Erythroblast (primary cell): Measurements from ENCODE around the gene BABAM2.

ENCODE experiments used
- DNase-seq, 2 experiments: peaks; one replicate each; lab custom pipeline; 2025; lab: John Stamatoyannopoulos, UW
- GATA1 ChIP-seq: IDR thresholded peaks from 2 replicates; pipeline ENCODE4 v1.6.1; 2011; ENCODE audit warnings: low read depth, mild to moderate bottlenecking, control low read depth, low read length, moderate library complexity
- POLR2A ChIP-seq: IDR thresholded peaks from 2 replicates; pipeline ENCODE4 v1.6.1; 2011; ENCODE audit warnings: mild to moderate bottlenecking, low read length

Gene BABAM2

GRCh38 chr2:28153851-28154250 lies 263.3 kb downstream of the BABAM2 start:
- TF ChIP-seq GATA1: no peak
- TF ChIP-seq POLR2A: no peak

GRCh38 chr2:28155086-28155485 lies 264.6 kb downstream of the BABAM2 start:
- no peak for TF ChIP-seq POLR2A
- no peak for DNase-seq

More at GRCh38 chr2:28153851-28154250, 263.3 kb downstream of the BABAM2 start:
- no peak for DNase-seq

- DNase-seq: peak; percentile 34 to 49
These were observed 265.1 kb downstream of the BABAM2 start for GRCh38 chr2:28155627-28156026.

GRCh38 chr2:28158791-28159190 lies 268.3 kb downstream of the BABAM2 start:
- TF ChIP-seq GATA1 (no peak), POLR2A (no peak)
- DNase-seq: no peak

More at GRCh38 chr2:28155627-28156026, 265.1 kb downstream of the BABAM2 start:
- TF ChIP-seq GATA1: no peak
- TF ChIP-seq POLR2A: no peak

- no peak for DNase-seq
- no peak for TF ChIP-seq GATA1
- no peak for TF ChIP-seq POLR2A
These were observed 270.5 kb downstream of the BABAM2 start for GRCh38 chr2:28160986-28161425.

- no peak for DNase-seq
- TF ChIP-seq GATA1: no peak
- no peak for TF ChIP-seq POLR2A
These were observed 270.9 kb downstream of the BABAM2 start for GRCh38 chr2:28161466-28161865.

GRCh38 chr2:28162564-28162963 lies 272.0 kb downstream of the BABAM2 start:
- DNase-seq: no peak
- TF ChIP-seq POLR2A (no peak), GATA1 (no peak)

GRCh38 chr2:28163028-28163427 lies 272.5 kb downstream of the BABAM2 start:
- no peak for DNase-seq
- no peak for TF ChIP-seq GATA1
- TF ChIP-seq POLR2A: no peak

- TF ChIP-seq GATA1 (no peak), POLR2A (no peak)
- DNase-seq: no peak
These were observed 273.2 kb downstream of the BABAM2 start for GRCh38 chr2:28163627-28164279.

- TF ChIP-seq GATA1: no peak
- no peak for TF ChIP-seq POLR2A
- DNase-seq: no peak
These were observed 273.8 kb downstream of the BABAM2 start for GRCh38 chr2:28164280-28164801.

GRCh38 chr2:28165087-28165635 lies 274.6 kb downstream of the BABAM2 start:
- TF ChIP-seq GATA1 (no peak), POLR2A (no peak)
- no peak for DNase-seq

- no peak for TF ChIP-seq GATA1
- TF ChIP-seq POLR2A: no peak
- DNase-seq: no peak
These were observed 276.4 kb downstream of the BABAM2 start for GRCh38 chr2:28166956-28167355.

GRCh38 chr2:28168376-28168775 lies 277.8 kb downstream of the BABAM2 start:
- no peak for DNase-seq
- TF ChIP-seq POLR2A (no peak), GATA1 (no peak)

GRCh38 chr2:28169492-28169891 lies 279.0 kb downstream of the BABAM2 start:
- TF ChIP-seq POLR2A (no peak), GATA1 (no peak)
- DNase-seq: no peak

- TF ChIP-seq GATA1 (no peak), POLR2A (no peak)
- DNase-seq: no peak
These were observed 281.8 kb downstream of the BABAM2 start for GRCh38 chr2:28172114-28172898.
